Adrenal gland (tissue), 12 donors: Measurements from ENCODE around the gene SLC25A41. TPM values are rescaled to one million over a fixed set of nuclear protein-coding genes. Genes with fewer than 3 reads are reported as not detected.

Experiments used
- DNase-seq, 7 donors: peaks; one replicate each; pipeline ENCODE4 v3.0.0-alpha.2; 2019 to 2020
- H3K27ac ChIP-seq, 5 donors: fragments of 200-600 bp; sonication (generic) in 4 of 5; 1 replicate in 3 of 5; 2 replicates in 2 of 5; pipeline versions ENCODE4 v1.5.1 to v1.8.0; 2016 to 2020; ENCODE audit warnings: mild to moderate bottlenecking in 1 of 5
- H3K27me3 ChIP-seq: fragments of 200-600 bp; 2 replicates; pipeline ENCODE4 v1.8.0; 2021
- H3K36me3 ChIP-seq, 2 donors: fragments of 200-600 bp; replicated peaks in 1 of 2; 1 replicate in 1 of 2; 2 replicates in 1 of 2; pipeline versions ENCODE4 v1.5.1 to v1.8.0; 2018 to 2022
- H3K4me1 ChIP-seq, 2 donors: fragments of 200-600 bp; replicated peaks in 1 of 2; 1 replicate in 1 of 2; 2 replicates in 1 of 2; pipeline versions ENCODE4 v1.5.1 to v1.8.0; 2018 to 2021
- H3K4me3 ChIP-seq, 4 donors: fragments of 200-600 bp; sonication (generic) in 3 of 4; one replicate each; pipeline ENCODE4 v1.5.1; 2016 to 2018
- H3K9me3 ChIP-seq, 3 donors: fragments of 200-600 bp; sonication (generic) in 1 of 3; replicated peaks in 1 of 3; 1 replicate in 2 of 3; 2 replicates in 1 of 3; pipeline versions ENCODE4 v1.5.1 to v1.8.0; 2016 to 2021
- CTCF ChIP-seq, 6 experiments: fragments of 450-650 bp in 4 of 6; fragments of 200-600 bp in 2 of 6; sonication (generic) in 1 of 6; IDR thresholded peaks; 1 replicate in 5 of 6; 2 replicates in 1 of 6; pipeline versions ENCODE4 v1.5.1 to v1.8.0; 2016 to 2021; ENCODE audit warnings: antibody characterized with exemption in 6 of 6, mild to moderate bottlenecking in 2 of 6, moderate library complexity in 1 of 6
- POLR2A ChIP-seq, 2 donors: fragments of 450-650 bp; IDR thresholded peaks; one replicate each; pipeline ENCODE4 v1.6.1; 2017; ENCODE audit warnings: antibody characterized with exemption in 2 of 2, mild to moderate bottlenecking in 2 of 2, moderate library complexity in 1 of 2
- WGBS, 4 donors: extraction: QIAGEN DNeasy Blood & Tissue Kit in 2 of 4; methylation state at CpG; one replicate each; pipeline versions ENCODE4 v1.1.5 to v1.1.7; 2013 to 2017; 5-methylcytosine and 5-hydroxymethylcytosine counted together
- intact Hi-C, 2 donors: fragments of 100-400 bp; cut with DNase I; formaldehyde crosslinking; loops; one replicate each; pipeline versions ENCODE4 v1.14.1 to v1.15.0; 2022 to 2023
- polyA plus RNA-seq, 3 donors: library from polyadenylated mRNA; stranded (reverse); fragments of 200-250 nt in 2 of 3; fragments of 350-450 nt in 1 of 3; fragmentation: Illumina TruSeq in 1 of 3; extraction: RNeasy Lipid Tissue Mini Kit (QIAGEN cat#74804) in 1 of 3; gene quantifications; one replicate each; pipeline ENCODE4 v1.2.3, GENCODE V29; 2013 to 2014
- total RNA-seq, 9 donors: library from RNA; depleted of rRNA in 4 of 9; stranded (reverse); fragments of >200 nt in 4 of 9; fragments of 120-200 nt in 1 of 9; fragmentation: NEBNext Ultra II Directional in 1 of 9; extraction: Animal tissue kit (Norgen Biotek cat#: 25700) in 1 of 9; gene quantifications; one replicate each; pipeline versions ENCODE4 v1.1.0 to v1.2.4, GENCODE V29; 2013 to 2023
- donor health status: healthy with polysubstance abuse.
- donor health status: Bipolar disorder and iron deficiency.
- donor health status: DM: yes; HTN: yes; CAD: no.
- donor health status: DM: no; HTN: no; CAD: no.
- donor health status: DM: no; HTN: no; CAD: no.
- donor health status: DM: yes; HTN: yes; CAD: no.

Gene SLC25A41
- total and polyA plus RNA-seq, 12 donors = 0.18 to 1.4 (median 0.38) TPM; not detected in 6

GRCh38 chr19:6394831-6395230 lies 38.7 kb downstream of the SLC25A41 start:
- Histone ChIP-seq H3K27ac (no peak overlapping the region), H3K36me3 (peaks cover 0 to 10% of the 10 kb centered on the region in 2 donors), H3K27me3 (no peaks in the 10 kb centered on the region), H3K4me1 (peaks cover 11 to 13% of the 10 kb centered on the region in 2 donors), H3K4me3 (no peak overlapping the region), H3K9me3 (no peaks in the 10 kb centered on the region)
- intact Hi-C loops = no loop called here
- TF ChIP-seq POLR2A (IDR thresholded peaks at IDR 0.05) (no peak), CTCF (IDR thresholded peaks at IDR 0.05) (no peak)
- WGBS, 4 donors = 86 to 94% (median 93%) methylated on average over 3 of the region's 3 CpGs
- DNase-seq = no peak

GRCh38 chr19:6393983-6394412 lies 39.6 kb downstream of the SLC25A41 start:
- Histone ChIP-seq H3K36me3 (peaks cover 0 to 18% of the 10 kb centered on the region in 2 donors), H3K9me3 (no peaks in the 10 kb centered on the region), H3K27me3 (no peaks in the 10 kb centered on the region), H3K4me1 (peaks cover 11 to 13% of the 10 kb centered on the region in 2 donors), H3K27ac (peak overlapping the region in 4 of 5 donors; percentile 84 to 94 (median 88)), H3K4me3 (peak overlapping the region in 2 of 4 donors; percentile 83 to 86)
- DNase-seq = no peak
- 23 to 45% (median 27%) methylated on average over 8 to 14 of the region's 14 CpGs for WGBS, 4 donors
- intact Hi-C loops = no loop called here
- TF ChIP-seq POLR2A (IDR thresholded peaks at IDR 0.05) = no peak
- no peak for TF ChIP-seq CTCF (IDR thresholded peaks at IDR 0.05)

GRCh38 chr19:6393074-6393982 lies 40.2 kb downstream of the SLC25A41 start, which contains the start of gene GTF2F1:
Gene GTF2F1 (minus strand): TSS chr19:6393164. CDS start chr19:6392995, 169 bp downstream.
- Histone ChIP-seq H3K27ac (peak within 1 kb of the TSS; percentile 61 to 94 (median 86)), H3K4me3 (peak within 1 kb of the TSS; percentile 53 to 86 (median 68)), H3K27me3 (no peaks in the 10 kb centered on the region), H3K4me1 (peaks cover 11 to 13% of the 10 kb centered on the region in 2 donors), H3K9me3 (no peaks in the 10 kb centered on the region), H3K36me3 (peaks cover 0 to 25% of the 10 kb centered on the region in 2 donors)
- intact Hi-C loops = no loop called here
- 0% methylated on average over 11 to 69 of the region's 69 CpGs for WGBS, 4 donors
- TF ChIP-seq POLR2A (IDR thresholded peaks at IDR 0.05) (peak in 1 of 2 donors; percentile 36), CTCF (IDR thresholded peaks at IDR 0.05) (peak in 2 of 6 experiments; percentile 14)
- DNase-seq = peak; percentile 90 to 96 (median 94)
